CD4-positive, alpha-beta T cell treated with Interleukin-4 for 1 hour (primary cell): ENCODE measurements around the gene VSIG4.

Experiments used
- DNase-seq, 2 donors: peaks; one replicate each; pipeline ENCODE4 v3.0.0-alpha.2; 2020 to 2022

VSIG4 gene

GRCh38 chrX:66023385-66024091, 16.3 kb downstream of the VSIG4 start:
- DNase-seq = no peak

DNA sequence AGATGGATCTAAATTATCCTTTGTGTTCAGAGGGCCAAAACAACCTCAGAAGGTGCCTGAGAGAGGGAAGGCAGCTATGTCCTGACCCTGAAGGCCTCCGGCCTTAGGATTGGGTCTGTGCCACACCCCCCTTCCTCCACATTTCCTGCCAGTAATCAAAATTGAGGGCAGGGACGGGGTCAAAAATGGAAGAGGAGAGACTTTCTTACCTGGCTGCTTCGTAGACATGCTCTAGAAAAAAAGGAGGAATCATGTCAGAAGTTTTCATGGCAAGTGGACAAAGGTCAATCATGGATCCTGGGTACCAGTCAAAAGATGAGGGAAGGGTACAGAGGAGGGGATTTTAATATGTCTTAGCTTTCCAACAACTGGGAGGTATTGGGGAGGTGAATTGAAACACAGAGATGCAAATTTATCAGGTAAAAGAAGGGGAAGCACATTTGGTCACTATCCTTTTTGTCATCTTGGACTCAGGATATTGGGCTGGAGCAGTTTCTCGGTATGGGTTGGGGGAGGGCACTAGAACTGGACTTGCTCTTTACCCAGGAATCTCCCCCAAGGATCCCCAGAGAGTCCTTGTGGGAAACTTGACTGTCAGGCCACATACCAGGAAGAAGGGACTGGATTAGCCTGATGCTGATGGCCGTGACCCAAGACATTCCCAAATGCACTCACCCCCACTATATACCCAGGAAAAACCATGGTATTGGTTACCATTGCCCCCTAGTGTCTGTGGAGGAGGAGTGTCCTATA, 17.1 kb downstream of the VSIG4 start:
- DNase-seq = no peak

DNA sequence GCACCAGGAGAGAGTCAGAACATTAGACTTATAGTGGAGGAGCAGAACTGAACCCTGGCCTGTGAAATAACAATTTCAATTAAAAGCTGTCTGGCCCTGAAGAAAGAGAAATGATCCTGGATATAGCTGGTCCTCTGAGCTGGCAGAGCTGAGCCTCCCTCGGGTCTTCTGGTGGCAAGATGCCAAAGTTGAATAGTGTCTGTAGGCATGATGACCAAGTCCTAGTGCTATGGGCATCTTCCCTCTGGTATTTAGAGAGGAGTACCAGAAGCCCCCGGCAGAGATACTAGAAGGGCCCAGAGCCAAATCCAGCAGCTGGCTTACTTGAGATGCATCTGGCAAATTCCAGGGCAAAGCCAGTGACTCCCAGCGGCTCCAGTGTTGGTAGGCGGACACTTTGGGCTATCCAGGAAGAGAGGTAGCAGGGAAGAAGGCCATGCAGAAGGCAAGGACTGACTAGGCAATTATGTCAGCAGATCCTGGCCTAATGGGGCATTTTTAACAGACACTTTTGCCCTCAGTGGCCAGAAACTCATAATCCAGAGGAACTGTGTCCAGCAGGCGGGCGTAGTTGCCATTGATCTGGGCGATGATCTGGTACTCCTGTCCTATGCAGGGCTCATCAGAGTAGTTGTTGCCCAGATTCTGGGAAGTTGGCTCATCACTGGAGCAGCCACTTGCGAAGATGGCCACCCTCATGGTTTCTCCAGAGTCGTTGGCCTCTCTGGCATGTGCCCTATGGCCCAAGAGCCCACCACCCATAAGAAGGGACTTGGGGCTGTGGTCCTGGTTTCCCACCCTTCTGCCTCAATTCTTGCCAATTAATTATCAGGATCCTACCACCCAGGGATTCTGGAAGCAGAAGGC, 17.9 kb downstream of the VSIG4 start:
- DNase-seq = no peak

- DNase-seq = no peak
Measured at GRCh38 chrX:66021401-66021764, 18.5 kb downstream of the VSIG4 start.

GRCh38 chrX:66020631-66021334, 19.1 kb downstream of the VSIG4 start:
- DNase-seq = no peak

DNA sequence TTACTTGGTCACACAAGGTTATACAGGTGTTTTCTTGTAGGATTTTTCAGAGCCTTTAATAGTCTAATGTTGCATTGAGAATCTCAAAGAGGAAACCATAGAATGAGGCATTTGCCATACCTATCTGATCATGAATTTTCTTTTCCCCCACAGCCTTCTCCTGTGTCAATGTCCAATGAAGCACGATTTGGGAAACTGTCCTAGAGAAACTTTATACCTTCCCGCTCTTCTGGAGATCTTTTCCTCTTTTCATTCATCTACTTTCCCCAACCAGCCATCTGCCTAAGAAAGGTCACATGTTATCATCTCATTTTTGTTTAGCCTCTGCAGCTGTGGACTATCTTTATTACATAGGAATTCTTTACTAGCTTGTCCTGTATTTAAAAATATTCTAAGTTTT, 19.9 kb downstream of the VSIG4 start:
- no peak for DNase-seq

- no peak for DNase-seq
Measured at GRCh38 chrX:66019310-66019652, 20.6 kb downstream of the VSIG4 start.

- no peak for DNase-seq
Measured at GRCh38 chrX:66018585-66019309, 21.1 kb downstream of the VSIG4 start.

DNA sequence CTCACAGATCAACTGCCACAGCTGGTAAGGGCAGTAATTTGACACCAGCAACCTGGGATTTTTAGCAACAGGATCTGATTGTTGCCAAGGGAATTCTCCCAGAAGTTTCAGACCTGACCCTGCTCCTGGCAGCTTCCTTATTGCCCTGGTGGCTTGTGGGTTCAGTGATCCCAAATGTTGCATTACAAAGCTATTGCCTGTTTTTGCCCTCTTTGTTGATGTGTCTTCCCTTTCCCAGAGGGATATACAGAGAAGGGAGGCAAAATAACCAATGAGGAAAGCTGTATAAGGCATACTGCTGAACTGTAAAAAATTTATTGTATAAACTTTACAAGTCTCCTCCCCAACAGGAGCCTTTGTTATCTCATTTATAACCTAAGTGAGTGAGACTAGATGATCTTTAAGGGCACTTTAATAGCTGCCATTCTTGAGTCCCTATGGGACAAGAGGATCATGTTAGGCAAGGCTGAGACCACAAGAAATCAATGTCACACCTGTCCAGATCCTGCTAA, 22.2 kb downstream of the VSIG4 start:
- no peak for DNase-seq

GRCh38 chrX:66016905-66017658, 22.8 kb downstream of the VSIG4 start:
- no peak for DNase-seq

DNA sequence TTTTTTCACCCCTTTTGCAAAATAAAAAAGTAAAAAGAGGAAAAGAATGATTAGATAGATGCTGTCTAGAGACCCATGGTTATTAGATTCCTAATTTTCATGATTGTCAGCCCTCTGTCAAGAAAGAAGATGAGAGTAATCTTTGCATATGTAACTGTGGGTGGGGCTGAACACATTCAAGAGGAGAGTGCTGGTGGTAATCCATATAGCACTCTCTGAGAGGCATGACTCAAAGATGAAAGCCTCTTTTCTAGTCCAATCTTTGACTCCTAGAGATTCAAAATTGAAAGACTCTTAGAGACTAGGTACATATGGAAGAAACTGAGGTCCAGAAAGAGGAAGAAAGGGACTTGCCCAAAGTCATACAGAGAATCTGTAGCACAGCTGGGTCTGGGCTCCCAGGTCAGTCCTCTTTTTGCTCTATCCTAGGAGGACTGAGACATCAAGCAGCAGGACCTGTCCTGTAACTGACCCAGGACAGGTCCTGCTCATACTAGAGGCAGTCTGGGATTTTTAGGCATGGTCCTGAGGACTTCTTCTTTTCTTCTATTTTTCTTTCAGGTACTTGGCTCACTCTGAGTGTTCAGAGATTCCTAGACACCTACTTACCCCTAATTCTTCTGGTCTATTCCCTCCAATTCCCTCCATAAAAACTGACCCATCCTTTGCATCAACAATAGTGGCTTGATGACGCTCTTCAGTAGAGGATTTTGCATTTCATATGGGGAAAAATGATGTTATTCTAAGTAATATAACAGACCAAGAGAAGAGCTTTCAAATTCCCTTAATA, 23.8 kb downstream of the VSIG4 start:
- no peak for DNase-seq

DNA sequence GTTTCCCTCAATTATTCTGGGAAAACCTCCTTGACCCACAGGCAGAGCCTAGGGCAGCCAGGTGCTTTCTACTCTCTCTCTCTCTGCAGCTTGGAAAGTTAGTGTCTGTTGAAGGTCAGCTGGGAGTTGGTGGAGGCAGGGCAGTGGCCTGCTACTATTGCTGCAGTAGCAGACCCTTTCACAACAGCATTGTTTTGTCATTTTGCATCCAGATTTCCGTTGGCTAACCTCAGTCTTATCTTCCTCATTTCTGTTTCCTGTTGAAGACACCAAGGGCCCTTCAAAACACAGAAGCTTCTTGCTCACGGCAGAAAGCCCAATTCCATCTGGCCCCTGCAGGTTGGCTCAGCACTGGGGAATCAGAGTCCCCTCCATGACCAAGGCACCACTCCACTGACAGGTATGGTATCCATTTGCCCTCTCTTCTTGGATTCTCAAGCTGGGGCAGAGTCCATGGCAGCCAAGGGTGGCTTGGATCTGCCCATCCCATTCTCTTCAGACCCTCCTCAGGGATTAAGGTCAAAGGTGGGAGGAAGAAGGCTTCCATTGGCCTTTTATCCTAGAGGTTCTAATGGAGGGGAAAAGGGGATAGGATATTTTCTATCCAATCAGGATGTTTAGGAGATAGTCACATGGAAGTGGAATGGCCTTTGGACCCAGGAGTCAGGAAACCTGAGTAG, 24.6 kb downstream of the VSIG4 start:
- peak; percentile 31 to 49 for DNase-seq

GRCh38 chrX:66014556-66014955, 25.3 kb downstream of the VSIG4 start:
- DNase-seq = no peak

DNA sequence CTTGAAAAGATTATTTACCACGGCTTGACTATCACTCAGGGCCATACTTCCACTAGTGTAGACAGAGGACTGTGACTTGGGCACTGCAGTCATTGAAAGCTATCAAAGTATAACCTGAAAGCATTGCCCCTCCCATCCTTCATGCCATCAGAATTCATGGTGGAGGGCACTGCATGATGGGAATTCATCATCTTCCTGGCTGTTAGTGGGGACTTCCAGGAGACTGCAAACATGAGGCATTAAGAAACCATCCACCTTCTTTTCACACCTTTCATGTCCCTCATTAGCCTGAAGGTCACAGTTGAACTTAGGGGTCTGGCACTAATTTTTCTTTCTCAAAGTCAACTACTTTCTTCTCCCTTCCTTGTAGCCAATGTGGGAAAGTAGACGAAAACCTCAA, 25.8 kb downstream of the VSIG4 start:
- no peak for DNase-seq

GRCh38 chrX:66013194-66013816, 26.6 kb downstream of the VSIG4 start:
- DNase-seq = no peak

DNA sequence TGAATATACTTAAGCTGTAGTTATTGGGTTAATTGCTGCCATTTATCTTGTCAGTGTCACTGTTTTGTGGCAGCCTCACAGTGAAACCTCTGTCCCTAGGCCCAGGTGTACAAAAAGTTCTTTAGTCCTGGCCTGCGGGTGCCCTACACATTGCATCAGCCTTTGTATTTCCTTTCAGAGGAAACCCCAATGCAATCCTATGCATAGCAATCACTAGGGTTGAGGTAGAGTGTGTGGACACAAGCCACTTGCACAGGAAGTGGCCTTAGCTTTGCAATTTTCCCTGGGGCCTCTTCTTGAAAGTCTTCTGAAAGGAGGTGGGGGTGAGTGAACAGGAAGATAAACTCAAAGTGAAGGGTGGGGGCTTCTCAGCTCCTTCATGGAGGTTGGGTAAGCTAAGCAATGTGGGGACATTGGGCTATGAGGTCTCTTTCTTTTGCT, 27.8 kb downstream of the VSIG4 start:
- DNase-seq = peak; percentile 18 to 28

- no peak for DNase-seq
Measured at GRCh38 chrX:66009231-66009845, 30.5 kb downstream of the VSIG4 start.

DNA sequence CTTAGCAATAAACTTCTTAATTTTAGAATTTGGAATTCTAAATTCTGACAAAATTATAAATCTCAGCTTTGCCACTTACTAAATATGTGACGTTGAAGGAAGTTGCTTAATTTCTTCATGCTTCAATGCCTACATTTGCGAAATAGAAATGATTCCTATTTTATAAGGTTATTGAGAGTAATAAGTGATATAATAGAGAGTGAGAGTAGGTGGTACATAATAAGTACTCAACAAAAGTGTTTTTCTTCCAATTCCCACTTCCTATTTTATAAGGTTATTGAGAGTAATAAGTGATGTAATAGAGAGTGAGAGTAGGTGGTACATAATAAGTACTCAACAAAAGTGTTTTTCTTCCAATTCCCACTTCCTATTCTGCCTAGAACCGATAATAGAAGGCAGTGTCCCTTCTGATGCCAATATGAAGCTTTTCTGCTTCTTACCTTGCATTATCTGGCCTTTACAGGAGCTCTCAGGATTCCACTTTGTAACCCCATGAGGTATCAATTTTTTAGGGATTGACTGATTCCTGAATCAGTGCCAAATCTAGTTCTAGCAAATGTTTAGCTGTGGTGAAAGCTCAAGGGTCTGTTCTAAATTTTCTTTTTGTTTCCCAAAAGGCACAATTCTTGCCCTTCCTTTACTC, 31.4 kb downstream of the VSIG4 start:
- no peak for DNase-seq
